ENCODE measurements around the gene SEPTIN2.

DNA sequence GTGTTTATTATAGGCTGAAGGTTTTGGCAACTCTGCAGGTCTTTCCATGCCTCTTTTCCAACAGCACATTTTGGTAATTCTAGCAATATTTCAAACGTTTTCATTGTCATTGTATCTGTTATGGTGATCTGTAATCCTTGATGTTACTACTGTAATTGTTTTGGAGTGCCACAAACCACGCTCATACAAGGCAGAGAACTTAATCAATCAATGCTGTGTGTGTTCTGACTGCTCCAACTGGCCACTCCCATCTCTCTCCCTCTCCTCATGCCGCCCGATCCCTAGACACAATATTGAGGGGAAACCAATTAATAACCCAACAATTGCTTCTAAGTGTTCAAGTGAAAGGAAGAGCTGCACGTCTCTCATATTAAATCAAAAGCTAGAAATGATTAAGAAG lies 33.2 kb upstream of the SEPTIN2 start:
- TF ChIP-seq, protein P1, sequence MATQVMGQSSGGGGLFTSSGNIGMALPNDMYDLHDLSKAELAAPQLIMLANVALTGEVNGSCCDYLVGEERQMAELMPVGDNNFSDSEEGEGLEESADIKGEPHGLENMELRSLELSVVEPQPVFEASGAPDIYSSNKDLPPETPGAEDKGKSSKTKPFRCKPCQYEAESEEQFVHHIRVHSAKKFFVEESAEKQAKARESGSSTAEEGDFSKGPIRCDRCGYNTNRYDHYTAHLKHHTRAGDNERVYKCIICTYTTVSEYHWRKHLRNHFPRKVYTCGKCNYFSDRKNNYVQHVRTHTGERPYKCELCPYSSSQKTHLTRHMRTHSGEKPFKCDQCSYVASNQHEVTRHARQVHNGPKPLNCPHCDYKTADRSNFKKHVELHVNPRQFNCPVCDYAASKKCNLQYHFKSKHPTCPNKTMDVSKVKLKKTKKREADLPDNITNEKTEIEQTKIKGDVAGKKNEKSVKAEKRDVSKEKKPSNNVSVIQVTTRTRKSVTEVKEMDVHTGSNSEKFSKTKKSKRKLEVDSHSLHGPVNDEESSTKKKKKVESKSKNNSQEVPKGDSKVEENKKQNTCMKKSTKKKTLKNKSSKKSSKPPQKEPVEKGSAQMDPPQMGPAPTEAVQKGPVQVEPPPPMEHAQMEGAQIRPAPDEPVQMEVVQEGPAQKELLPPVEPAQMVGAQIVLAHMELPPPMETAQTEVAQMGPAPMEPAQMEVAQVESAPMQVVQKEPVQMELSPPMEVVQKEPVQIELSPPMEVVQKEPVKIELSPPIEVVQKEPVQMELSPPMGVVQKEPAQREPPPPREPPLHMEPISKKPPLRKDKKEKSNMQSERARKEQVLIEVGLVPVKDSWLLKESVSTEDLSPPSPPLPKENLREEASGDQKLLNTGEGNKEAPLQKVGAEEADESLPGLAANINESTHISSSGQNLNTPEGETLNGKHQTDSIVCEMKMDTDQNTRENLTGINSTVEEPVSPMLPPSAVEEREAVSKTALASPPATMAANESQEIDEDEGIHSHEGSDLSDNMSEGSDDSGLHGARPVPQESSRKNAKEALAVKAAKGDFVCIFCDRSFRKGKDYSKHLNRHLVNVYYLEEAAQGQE (IDR thresholded peaks at IDR 0.05; ENCODE audit: low read depth): no peak
- TF ChIP-seq TAF1 (IDR thresholded peaks at IDR 0.05; ENCODE audit: low read depth) (no peak), YY1 (IDR thresholded peaks at IDR 0.05; ENCODE audit: low read depth) (no peak), USF1 (IDR thresholded peaks at IDR 0.05) (no peak), RAD21 (IDR thresholded peaks at IDR 0.05; ENCODE audit: low read depth) (no peak), FOXM1 (IDR thresholded peaks at IDR 0.05; ENCODE audit: borderline replicate concordance, low read depth) (no peak), EP300 (IDR thresholded peaks at IDR 0.05; ENCODE audit: borderline replicate concordance) (no peak), CREB1 (IDR thresholded peaks at IDR 0.05; ENCODE audit: low read depth) (no peak), TCF12 (IDR thresholded peaks at IDR 0.05; ENCODE audit: low read depth) (no peak), TEAD4 (IDR thresholded peaks at IDR 0.05) (no peak), MAX (IDR thresholded peaks at IDR 0.05) (no peak), CEBPB (IDR thresholded peaks at IDR 0.05) (no peak)

All from Ishikawa (cell line).